Activated CD8-positive, alpha-beta memory T cell treated with anti-CD3 and anti-CD28 coated beads for 36 hours (primary cell): Measurements from ENCODE around the gene WNT3A. TPM values are rescaled to one million over a fixed set of nuclear protein-coding genes. Genes with fewer than 3 reads are reported as not detected.
"Not testable (repeated sequence)": the region's sequence is repeated elsewhere in the genome, so short reads cannot be mapped to it uniquely, and the experiment has no call there.

ENCODE experiments used
- CTCF ChIA-PET: fragments of 350-600 bp; sonication (Branson Sonifier 250); formaldehyde crosslinking; loops from one replicate; lab custom pipeline; 2021; ENCODE audit warnings: antibody characterized with exemption; lab: Charles Lee
- POLR2A ChIA-PET: fragments of 350-600 bp; sonication (Branson Sonifier 250); formaldehyde crosslinking; loops from one replicate; lab custom pipeline; 2021; ENCODE audit warnings: antibody characterized with exemption; lab: Charles Lee
- total RNA-seq, 2 experiments: library from RNA; stranded (reverse); gene quantifications; one replicate each; pipeline ENCODE4 v1.2.3, GENCODE V29; 2021

Gene WNT3A
- total RNA-seq = not detected

GRCh38 chr1:228006786-228007048, at the start of gene WNT3A:
WNT3A (plus strand) TSS chr1:228006998; CDS start chr1:228007129, 131 bp downstream.
- CTCF ChIA-PET = interaction anchor here (1.5 to 1.8 kb wide), 2 partner anchors 9 kb away, joined by 3 to 4 read pairs; no protein-coding TSS in a partner anchor
- POLR2A ChIA-PET = no interaction called here

GRCh38 chr1:227958617-227959324, 48.0 kb upstream of the WNT3A start:
- POLR2A ChIA-PET = interaction anchor here (0.5 kb wide), 1 partner anchor 150 kb away, joined by 3 read pairs; no protein-coding TSS in a partner anchor
- CTCF ChIA-PET = interaction anchor here (1.6 kb wide), 1 partner anchor 196 kb away, joined by 4 read pairs; no protein-coding TSS in a partner anchor

GRCh38 chr1:227959325-227959860, 47.4 kb upstream of the WNT3A start:
- ChIA-PET POLR2A (interaction anchor here (0.6 kb wide), 1 partner anchor 525 kb away, joined by 3 read pairs; no protein-coding TSS in a partner anchor), CTCF (interaction anchor here (1.6 kb wide), 1 partner anchor 197 kb away, joined by 4 read pairs; no protein-coding TSS in a partner anchor)

- ChIA-PET CTCF (interaction anchor here (1.0 kb wide), 1 partner anchor 27 kb away, joined by 3 read pairs; no protein-coding TSS in a partner anchor), POLR2A (no interaction called here)
Observed at GRCh38 chr1:227961651-227962466, 44.9 kb upstream of the WNT3A start.

GRCh38 chr1:227966733-227967132, 40.1 kb upstream of the WNT3A start:
- CTCF ChIA-PET = interaction anchor here (0.6 kb wide), 1 partner anchor 303 kb away, joined by 3 read pairs; no protein-coding TSS in a partner anchor
- POLR2A ChIA-PET = not testable (repeated sequence)

- POLR2A ChIA-PET, CTCF ChIA-PET: not testable (repeated sequence)
Observed at GRCh38 chr1:227967815-227968214, 39.0 kb upstream of the WNT3A start.

- CTCF ChIA-PET, POLR2A ChIA-PET: not testable (repeated sequence)
Observed at GRCh38 chr1:227970076-227970995, 36.5 kb upstream of the WNT3A start.

GRCh38 chr1:227971216-227971615, 35.6 kb upstream of the WNT3A start:
- POLR2A ChIA-PET, CTCF ChIA-PET: not testable (repeated sequence)

- CTCF ChIA-PET = not testable (repeated sequence)
Observed at GRCh38 chr1:227971643-227972282, 35.0 kb upstream of the WNT3A start.

GRCh38 chr1:227972283-227972679, 34.5 kb upstream of the WNT3A start:
- POLR2A ChIA-PET, CTCF ChIA-PET: not testable (repeated sequence)

More at GRCh38 chr1:227971643-227972282, 35.0 kb upstream of the WNT3A start:
- POLR2A ChIA-PET = not testable (repeated sequence)

- POLR2A ChIA-PET, CTCF ChIA-PET: not testable (repeated sequence)
Observed at GRCh38 chr1:227972843-227973374, 33.9 kb upstream of the WNT3A start.

GRCh38 chr1:227973724-227974288, 33.0 kb upstream of the WNT3A start:
- CTCF ChIA-PET, POLR2A ChIA-PET: not testable (repeated sequence)

- CTCF ChIA-PET, POLR2A ChIA-PET: not testable (repeated sequence)
Observed at GRCh38 chr1:227975583-227976283, 31.1 kb upstream of the WNT3A start.

GRCh38 chr1:227987181-227987580, 19.6 kb upstream of the WNT3A start:
- ChIA-PET POLR2A (no interaction called here), CTCF (no interaction called here)

- ChIA-PET POLR2A (no interaction called here), CTCF (no interaction called here)
Observed at GRCh38 chr1:227994632-227995300, 12.0 kb upstream of the WNT3A start.

GRCh38 chr1:227996187-227996950, 10.4 kb upstream of the WNT3A start:
- CTCF ChIA-PET = interaction anchor here (0.5 kb wide), 1 partner anchor 1673 kb away, joined by 4 read pairs; no protein-coding TSS in a partner anchor
- POLR2A ChIA-PET = interaction anchor here (0.6 kb wide), 1 partner anchor 820 kb away, joined by 3 read pairs; no protein-coding TSS in a partner anchor
